GM12874 (cell line): ENCODE data around the gene KIF5A.

Experiments used
- CTCF ChIP-seq: IDR thresholded peaks from 2 replicates; pipeline ENCODE4 v1.5.1; 2011; ENCODE audit warnings: low read depth, mild to moderate bottlenecking, control low read depth, low read length, moderate library complexity; ENCODE audit not compliant: insufficient read depth

The KIF5A gene

GRCh38 chr12:57525615-57526383 is 24.0 kb upstream of the KIF5A start:
- TF ChIP-seq CTCF, result no peak

DNA sequence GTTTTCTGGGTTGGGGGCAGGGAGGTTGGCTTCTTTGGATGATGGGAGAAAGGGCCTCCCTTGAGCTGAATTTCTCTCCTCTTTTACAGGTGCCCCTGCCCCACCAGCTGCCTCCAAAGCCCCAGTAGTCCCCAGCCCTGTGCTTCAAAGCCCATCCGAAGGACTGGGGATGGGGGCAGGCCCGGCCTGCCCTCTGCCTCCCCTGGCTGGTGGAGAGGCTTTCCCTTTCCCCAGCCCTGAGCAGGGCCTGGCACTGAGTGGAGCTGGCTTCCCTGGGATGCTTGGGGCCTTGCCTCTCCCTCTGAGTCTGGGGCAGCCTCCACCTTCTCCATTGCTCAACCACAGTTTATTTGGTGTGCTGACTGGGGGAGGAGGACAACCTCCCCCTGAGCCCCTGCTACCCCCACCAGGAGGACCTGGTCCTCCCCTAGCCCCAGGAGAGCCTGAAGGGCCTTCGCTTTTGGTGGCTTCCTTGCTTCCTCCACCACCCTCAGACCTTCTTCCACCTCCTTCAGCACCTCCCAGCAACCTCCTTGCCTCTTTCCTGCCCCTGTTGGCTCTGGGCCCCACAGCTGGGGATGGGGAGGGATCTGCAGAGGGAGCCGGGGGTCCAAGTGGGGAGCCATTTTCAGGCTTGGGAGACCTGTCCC is 23.2 kb upstream of the KIF5A start:
- no peak for TF ChIP-seq CTCF

GRCh38 chr12:57527184-57527583 is 22.7 kb upstream of the KIF5A start:
- TF ChIP-seq CTCF, result no peak

GRCh38 chr12:57528176-57528575 is 21.7 kb upstream of the KIF5A start:
- TF ChIP-seq CTCF, result no peak

DNA sequence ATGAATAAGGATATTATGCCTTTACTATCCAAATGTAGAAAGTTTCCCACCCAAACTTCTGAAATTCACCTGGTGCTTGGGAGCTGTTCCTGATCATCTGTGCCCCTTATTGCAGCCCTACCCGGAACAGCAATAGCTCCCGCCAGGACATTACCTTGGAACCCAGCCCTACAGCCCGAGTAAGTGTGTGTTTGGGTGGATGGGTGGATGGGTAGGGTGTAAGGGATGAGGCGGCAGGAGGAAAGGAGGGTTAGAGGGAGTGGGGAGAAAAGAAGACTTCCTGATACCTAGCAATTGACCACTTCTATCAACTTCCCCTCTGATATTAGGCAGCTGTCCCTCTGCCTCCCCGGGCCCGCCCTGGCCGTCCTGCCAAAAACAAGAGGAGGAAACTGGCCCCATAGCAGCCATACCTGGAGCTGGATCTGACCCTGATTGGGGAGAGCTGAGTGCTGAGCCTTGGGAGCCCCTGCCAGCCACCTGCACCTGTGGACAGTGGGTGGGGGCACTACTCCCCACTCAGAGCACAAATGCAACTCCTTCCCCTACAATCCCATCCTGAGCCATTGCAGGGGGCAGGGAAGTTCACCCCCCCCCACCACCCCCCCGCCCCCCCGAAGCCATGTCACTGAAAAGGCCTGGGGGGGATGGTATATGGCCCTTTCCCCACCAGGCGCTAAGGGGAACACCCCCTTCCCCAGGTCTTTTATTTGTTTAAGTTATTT is 20.9 kb upstream of the KIF5A start:
- TF ChIP-seq CTCF, result no peak

DNA sequence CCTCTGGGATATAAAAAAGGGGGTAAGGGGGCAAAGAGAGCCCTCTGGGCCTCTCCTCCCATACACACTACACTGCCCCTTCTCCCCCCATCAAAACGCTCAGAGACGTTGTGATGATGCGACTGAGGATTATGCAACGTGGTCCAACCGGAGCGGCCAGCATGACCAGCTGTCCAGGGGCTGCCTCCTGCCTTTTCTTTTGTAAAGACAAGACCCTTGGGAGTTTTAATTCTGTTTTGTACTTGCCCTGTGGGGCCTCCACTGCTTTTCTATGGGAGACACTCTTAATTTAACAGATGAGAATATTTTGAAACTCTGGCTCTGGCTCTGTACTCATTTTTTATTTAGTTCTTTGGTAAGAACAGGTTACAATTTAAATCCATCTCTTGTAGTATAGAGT is 20.0 kb upstream of the KIF5A start:
- TF ChIP-seq CTCF, result no peak

GRCh38 chr12:57530396-57531142 is 19.3 kb upstream of the KIF5A start:
- TF ChIP-seq CTCF, result no peak
